Kidney (tissue), 14 donors: Measurements from ENCODE around the gene ACKR2. TPM values are rescaled to one million over a fixed set of nuclear protein-coding genes. Genes with fewer than 3 reads are reported as not detected.

ENCODE experiments used
- DNase-seq, 5 donors: peaks; one replicate each; pipeline ENCODE4 v3.0.0-alpha.2; 2013 to 2020
- FAIRE-seq: peaks from 2 replicates; lab custom pipeline; 2012; peaks lifted over from hg19 to GRCh38; lab: Jason Lieb, UNC
- H3K27ac ChIP-seq, 2 donors: one replicate each; pipeline ENCODE4 v1.7.0; 2013; ENCODE audit warnings: low read depth in 2 of 2, low read length in 2 of 2, inconsistent platforms in 1 of 2
- H3K27me3 ChIP-seq: one replicate; pipeline ENCODE4 v1.7.1; 2013; ENCODE audit warnings: low read length, inconsistent platforms; ENCODE audit not compliant: control insufficient read depth, insufficient read depth
- H3K36me3 ChIP-seq, 3 donors: one replicate each; pipeline versions ENCODE4 v1.7.0 to v1.7.1; 2013; ENCODE audit warnings: low read length in 3 of 3, control low read depth in 1 of 3, inconsistent platforms in 1 of 3; ENCODE audit not compliant: insufficient read depth in 3 of 3, control insufficient read depth in 2 of 3
- H3K4me1 ChIP-seq, 3 donors: one replicate each; pipeline versions ENCODE4 v1.7.0 to v1.7.1; 2013; ENCODE audit warnings: low read length in 3 of 3, inconsistent platforms in 1 of 3, low read depth in 1 of 3; ENCODE audit not compliant: control insufficient read depth in 2 of 3, insufficient read depth in 2 of 3
- H3K4me3 ChIP-seq, 3 donors: one replicate each; pipeline versions ENCODE4 v1.7.0 to v1.8.1; 2013; ENCODE audit warnings: low read length in 3 of 3, control low read depth in 1 of 3, inconsistent platforms in 1 of 3
- H3K9ac ChIP-seq, 3 donors: one replicate each; pipeline versions ENCODE4 v1.7.0 to v1.7.1; 2013; ENCODE audit warnings: low read length in 3 of 3, control low read depth in 1 of 3, inconsistent platforms in 1 of 3
- H3K9me3 ChIP-seq, 3 donors: one replicate each; pipeline versions ENCODE4 v1.7.0 to v1.7.1; 2013; ENCODE audit warnings: low read length in 3 of 3, control low read depth in 1 of 3, inconsistent platforms in 1 of 3; ENCODE audit not compliant: control insufficient read depth in 2 of 3, insufficient read depth in 1 of 3
- intact Hi-C: fragments of 100-400 bp; cut with DNase I; formaldehyde crosslinking; loops from one replicate; pipeline ENCODE4 v1.11.1; 2022
- polyA plus RNA-seq: library from polyadenylated mRNA; stranded (reverse); fragments of 350-450 nt; fragmentation: Illumina TruSeq; extraction: RNeasy Lipid Tissue Mini Kit (QIAGEN cat#74804); gene quantifications from one replicate; pipeline ENCODE4 v1.2.3, GENCODE V29; 2014; ENCODE audit warnings: low read depth, low replicate concordance; ENCODE audit not compliant: insufficient read depth
- total RNA-seq: library from RNA; stranded (reverse); fragmentation: NEBNext Ultra II Directional; extraction: Animal tissue kit (Norgen Biotek cat#: 25700); gene quantifications from one replicate; pipeline ENCODE4 v1.2.1, GENCODE V29; 2021
- TF ChIP-seq, protein P1 (sequence below): IDR thresholded peaks from 3 replicates; pipeline ENCODE4 v1.5.1; 2012; ENCODE audit warnings: mild to moderate bottlenecking, moderate library complexity, borderline replicate concordance; ENCODE audit not compliant: insufficient read depth; ENCODE audit errors: extremely low read depth
- donor health status: control.
- donor health status: control.
- donor health status: control.
- donor health status: control.
- donor health status: control.
- donor health status: DM: yes; HTN: yes; CAD: no.
- donor health status: Normal renal cell carcinoma (clear cell type).

The ACKR2 gene
- total and polyA plus RNA-seq, 2 donors from 2014 or later = 0.86 to 8.9 TPM

DNA sequence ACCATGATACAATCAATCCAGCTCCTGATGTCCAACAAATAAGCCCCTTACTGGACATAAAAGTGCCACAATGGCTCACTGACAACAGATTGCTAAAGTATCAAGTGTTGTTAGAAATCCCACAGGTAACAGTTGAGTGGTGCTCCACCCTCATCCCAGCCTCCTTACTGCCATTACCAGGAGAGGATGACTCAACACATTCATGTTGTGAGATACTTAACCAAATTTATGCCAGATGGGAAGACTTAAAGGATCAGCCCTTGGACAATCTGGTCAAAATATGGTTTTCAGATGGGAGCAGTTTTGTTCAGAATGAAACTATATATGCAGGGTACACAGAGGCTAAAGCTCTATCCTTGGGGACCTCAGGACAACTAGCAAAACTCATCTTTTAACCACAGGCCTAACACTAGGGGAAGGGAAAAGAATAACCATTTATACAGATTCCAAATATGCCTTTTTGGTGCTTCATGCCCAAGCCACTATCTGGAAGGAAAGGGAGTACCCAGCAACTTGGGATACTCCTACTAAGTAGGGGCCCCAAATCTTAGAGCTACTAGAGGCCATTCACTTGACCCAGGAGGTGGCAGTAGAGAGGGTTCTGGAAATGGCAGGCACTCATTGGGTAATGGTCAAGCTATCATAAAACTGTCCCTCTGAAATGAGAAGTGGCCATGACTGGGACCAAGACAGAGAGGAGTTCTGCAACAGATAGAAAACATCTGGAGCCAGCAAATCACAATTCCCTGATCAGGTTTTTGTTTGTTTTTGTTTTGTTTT, 89.8 kb downstream of the ACKR2 start:
- Histone ChIP-seq H3K9me3 (no peaks in the 10 kb centered on the region), H3K4me1 (peaks cover 0 to 3% (median 0%) of the 10 kb centered on the region in 3 donors), H3K27ac (no peak overlapping the region), H3K27me3 (no peaks in the 10 kb centered on the region), H3K9ac (no peak overlapping the region), H3K36me3 (no peaks in the 10 kb centered on the region), H3K4me3 (no peak overlapping the region)
- DNase-seq = no peak
- no peak for FAIRE-seq
- TF ChIP-seq, protein P1, sequence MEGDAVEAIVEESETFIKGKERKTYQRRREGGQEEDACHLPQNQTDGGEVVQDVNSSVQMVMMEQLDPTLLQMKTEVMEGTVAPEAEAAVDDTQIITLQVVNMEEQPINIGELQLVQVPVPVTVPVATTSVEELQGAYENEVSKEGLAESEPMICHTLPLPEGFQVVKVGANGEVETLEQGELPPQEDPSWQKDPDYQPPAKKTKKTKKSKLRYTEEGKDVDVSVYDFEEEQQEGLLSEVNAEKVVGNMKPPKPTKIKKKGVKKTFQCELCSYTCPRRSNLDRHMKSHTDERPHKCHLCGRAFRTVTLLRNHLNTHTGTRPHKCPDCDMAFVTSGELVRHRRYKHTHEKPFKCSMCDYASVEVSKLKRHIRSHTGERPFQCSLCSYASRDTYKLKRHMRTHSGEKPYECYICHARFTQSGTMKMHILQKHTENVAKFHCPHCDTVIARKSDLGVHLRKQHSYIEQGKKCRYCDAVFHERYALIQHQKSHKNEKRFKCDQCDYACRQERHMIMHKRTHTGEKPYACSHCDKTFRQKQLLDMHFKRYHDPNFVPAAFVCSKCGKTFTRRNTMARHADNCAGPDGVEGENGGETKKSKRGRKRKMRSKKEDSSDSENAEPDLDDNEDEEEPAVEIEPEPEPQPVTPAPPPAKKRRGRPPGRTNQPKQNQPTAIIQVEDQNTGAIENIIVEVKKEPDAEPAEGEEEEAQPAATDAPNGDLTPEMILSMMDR = no peak
- intact Hi-C loops = no loop called here

DNA sequence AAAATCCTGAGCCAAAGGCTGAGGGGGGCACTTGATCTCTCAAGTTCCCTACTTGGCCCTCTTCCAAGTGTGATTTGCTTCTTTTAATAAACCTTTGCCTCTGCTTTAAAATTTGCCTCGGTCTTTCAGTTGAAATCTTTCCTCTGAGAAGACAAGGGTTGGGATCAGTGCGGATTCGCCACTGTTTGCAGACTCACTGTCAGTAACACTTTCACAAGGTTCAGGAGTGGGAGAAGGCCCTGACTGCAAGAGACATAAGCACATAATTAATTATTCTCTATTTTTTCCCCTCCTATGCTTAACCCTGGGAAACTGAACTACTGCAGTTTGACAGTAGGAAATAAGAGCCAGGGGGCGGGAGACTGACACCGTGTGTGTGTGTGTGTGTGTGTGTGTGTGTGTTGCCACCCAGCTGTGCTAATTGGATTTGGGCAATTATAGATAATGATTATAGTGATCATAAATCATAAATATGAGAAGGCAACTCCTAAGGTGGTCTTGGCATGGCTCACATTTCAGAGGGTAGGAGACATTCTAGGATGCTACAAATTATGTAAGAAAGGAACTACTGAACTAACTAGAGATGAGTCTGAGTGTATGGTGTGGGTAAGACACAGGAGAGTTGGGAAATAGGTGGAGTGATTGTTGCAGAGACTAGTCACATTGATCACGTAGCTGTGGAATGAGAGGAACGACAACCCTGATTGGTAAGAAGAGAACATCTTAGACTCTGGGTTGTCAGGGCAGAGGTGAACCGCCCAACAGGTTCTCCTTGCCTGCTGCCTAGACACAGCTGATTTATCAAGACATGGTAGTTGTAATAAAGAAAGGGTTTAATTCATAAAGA, 91.2 kb downstream of the ACKR2 start:
- no peaks in the 10 kb centered on the region for H3K36me3 ChIP-seq
- intact Hi-C loops = no loop called here
- H3K4me3 ChIP-seq = no peak overlapping the region
- H3K9me3 ChIP-seq = no peaks in the 10 kb centered on the region
- FAIRE-seq = no peak
- H3K27me3 ChIP-seq = no peaks in the 10 kb centered on the region
- peaks cover 0 to 4% (median 0%) of the 10 kb centered on the region in 3 donors for H3K4me1 ChIP-seq
- no peak for DNase-seq
- H3K9ac ChIP-seq = no peak overlapping the region
- TF ChIP-seq, protein P1 = no peak
- H3K27ac ChIP-seq = peak overlapping the region in 1 of 2 donors; percentile 12

DNA sequence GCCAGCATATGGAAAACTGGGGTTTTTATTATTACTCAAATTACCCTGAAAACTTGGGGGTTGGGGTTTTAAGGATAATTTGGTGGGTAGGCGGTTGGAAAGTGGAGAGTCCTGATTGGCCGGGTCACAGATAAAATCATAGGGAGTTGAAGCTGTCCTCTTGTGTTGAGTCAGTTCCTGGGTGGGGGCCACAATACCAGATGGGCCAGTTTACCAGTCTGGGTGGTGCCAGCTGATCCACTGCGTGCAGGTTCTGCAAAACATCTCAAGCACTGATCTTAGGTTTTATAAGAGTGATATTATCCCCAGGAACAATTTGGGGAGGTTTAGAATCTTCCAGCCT, 91.8 kb downstream of the ACKR2 start:
- H3K27me3 ChIP-seq = no peaks in the 10 kb centered on the region
- intact Hi-C loops = no loop called here
- peaks cover 0 to 5% (median 0%) of the 10 kb centered on the region in 3 donors for H3K4me1 ChIP-seq
- no peaks in the 10 kb centered on the region for H3K36me3 ChIP-seq
- no peak overlapping the region for H3K4me3 ChIP-seq
- no peak for FAIRE-seq
- no peaks in the 10 kb centered on the region for H3K9me3 ChIP-seq
- DNase-seq = no peak
- no peak overlapping the region for H3K27ac ChIP-seq
- H3K9ac ChIP-seq = no peak overlapping the region
- TF ChIP-seq, protein P1 = no peak
